ENCODE results near the gene SYNDIG1.

- TF ChIP-seq, protein P1, sequence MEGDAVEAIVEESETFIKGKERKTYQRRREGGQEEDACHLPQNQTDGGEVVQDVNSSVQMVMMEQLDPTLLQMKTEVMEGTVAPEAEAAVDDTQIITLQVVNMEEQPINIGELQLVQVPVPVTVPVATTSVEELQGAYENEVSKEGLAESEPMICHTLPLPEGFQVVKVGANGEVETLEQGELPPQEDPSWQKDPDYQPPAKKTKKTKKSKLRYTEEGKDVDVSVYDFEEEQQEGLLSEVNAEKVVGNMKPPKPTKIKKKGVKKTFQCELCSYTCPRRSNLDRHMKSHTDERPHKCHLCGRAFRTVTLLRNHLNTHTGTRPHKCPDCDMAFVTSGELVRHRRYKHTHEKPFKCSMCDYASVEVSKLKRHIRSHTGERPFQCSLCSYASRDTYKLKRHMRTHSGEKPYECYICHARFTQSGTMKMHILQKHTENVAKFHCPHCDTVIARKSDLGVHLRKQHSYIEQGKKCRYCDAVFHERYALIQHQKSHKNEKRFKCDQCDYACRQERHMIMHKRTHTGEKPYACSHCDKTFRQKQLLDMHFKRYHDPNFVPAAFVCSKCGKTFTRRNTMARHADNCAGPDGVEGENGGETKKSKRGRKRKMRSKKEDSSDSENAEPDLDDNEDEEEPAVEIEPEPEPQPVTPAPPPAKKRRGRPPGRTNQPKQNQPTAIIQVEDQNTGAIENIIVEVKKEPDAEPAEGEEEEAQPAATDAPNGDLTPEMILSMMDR (IDR thresholded peaks at IDR 0.05; ENCODE audit: insufficient read depth, low read depth, low read length), result no peak
- TF ChIP-seq EZH2 (IDR thresholded peaks at IDR 0.05; ENCODE audit: insufficient read depth, low read length), result no peak
Measured at GRCh38 chr20:24450624-24451376, 18.6 kb upstream of the SYNDIG1 start.

Data from astrocyte (in vitro differentiated cells and primary cell).